IPS-NIHi7 (cell line): Measurements from ENCODE around the gene TBC1D12.
A peak's percentile ranks its signal among the peaks of the same experiment; 100 is the strongest.
"Not testable (repeated sequence)": the region's sequence is repeated elsewhere in the genome, so short reads cannot be mapped to it uniquely, and the experiment has no call there.

Experiments used
- DNase-seq: peaks from one replicate; pipeline ENCODE4 v3.0.0; 2012; ENCODE audit warnings: mixed read lengths; ENCODE audit errors: extremely low spot score

TBC1D12 gene

DNA sequence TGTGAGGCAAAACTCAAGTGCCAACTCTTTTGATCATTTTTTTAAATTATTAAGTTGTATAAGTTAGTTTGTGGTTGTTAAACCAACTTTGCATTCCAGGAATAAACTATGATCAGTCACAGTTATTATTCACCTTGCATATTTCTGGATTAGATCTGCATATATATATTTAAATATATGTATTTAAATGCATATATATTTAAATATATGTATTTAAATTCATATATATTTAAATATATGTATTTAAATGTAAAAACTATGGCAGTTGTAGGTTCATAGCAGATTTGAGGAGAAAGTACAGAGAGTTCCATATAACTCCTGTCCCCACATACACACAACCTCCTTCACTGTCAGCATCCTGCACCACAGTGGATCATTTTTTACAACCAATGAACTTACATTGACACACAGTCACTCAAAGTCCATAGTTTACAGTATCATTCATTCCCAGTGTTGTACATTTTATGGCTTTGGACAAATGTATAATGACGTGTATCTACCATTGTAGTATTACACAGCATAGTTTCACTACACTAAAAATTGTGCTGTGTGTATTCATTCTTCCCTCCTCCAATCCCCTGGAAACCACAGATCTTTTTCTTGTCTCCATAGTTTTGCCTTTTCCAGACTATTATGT is 49.7 kb downstream of the TBC1D12 start:
- no peak for DNase-seq

DNA sequence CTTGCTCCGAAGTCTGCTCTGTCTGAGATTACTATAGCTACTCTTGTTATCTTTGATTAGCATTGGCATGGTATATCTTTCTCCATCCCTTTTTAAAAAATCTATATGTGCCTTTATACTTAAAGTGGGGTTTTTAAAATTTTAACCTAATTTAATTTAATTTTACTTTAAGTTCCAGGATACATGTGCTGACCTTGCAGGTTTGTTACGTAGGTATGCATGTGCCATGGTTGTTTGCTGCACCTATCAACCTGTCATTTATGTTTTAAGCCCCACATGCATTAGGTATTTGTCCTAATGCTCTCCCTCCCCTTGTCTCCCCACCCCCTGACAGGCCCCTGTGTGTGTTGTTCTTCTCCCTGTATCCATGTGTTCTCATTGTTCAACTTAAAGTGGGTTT is 54.6 kb downstream of the TBC1D12 start:
- DNase-seq = no peak

DNA sequence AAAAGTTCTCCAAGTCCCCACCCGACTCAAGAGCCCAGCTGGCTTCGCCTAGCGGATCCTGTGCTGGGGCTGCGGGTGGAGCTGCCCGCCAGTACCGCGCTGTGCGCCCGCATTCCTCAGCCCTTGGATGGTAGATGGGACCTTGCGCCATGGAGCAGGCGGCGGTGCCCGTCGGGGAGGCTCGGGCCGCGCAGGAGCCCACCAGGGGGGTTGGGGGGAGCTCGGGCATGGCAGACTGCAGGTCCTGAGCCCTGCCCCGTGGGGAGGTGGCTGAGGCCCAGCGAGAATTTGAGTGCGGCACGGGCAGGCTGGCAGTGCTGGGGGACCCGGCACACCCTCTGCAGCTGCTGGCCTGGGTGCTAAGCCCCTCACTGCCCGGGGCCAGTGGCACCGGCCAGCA is 57.0 kb downstream of the TBC1D12 start:
- no peak for DNase-seq

DNA sequence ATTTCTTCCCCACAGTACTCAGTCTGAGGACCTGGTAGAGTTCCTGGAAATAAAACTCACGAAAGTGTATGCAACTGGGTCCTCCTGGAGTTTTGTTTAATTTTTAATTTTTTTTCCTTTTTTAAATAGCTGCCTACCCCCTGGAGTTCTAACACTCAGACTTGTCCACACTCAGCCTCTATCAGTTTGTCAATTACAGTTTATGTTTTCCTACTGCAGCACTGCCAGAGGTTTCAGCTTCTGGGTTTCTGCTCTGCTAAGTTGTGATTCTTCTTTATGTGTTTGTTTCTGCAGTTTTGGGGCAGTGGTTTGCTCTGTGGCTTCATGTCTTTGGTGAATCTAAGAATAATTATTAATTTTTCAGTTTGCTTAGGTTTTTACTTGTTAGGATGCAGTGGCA is 59.2 kb downstream of the TBC1D12 start:
- no peak for DNase-seq

DNA sequence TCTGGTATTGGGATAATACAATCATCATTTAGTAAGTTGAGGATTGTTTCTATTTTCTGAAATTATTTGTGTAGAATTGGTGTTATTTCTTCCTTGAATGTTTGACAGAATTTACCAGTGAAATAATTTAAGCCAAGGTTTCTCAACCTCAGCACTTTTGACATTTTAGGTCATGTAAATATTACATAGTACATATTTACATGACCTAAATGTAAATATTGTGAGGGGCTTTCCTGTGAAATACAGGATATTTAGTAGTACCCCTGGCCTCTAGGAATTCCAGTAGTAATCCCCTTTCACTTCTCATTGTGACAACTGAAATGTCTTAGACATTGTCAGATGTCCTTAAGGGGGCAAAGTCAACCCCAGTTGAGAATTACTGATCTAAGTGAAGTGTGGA is 59.8 kb downstream of the TBC1D12 start:
- no peak for DNase-seq

DNA sequence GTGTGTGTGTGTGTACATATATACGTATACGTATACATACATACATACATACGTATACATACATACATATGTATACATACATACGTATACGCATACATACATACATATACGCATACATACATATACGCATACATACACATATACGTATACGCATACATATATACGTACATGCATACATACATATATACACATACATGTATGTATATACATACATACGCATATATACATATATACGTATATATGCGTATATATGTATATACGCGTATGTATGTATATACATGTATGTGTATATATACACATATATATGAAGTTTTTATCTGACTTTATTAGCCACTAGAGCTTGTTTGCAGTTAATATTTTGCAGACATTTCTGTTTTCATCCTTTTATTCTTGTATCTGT is 63.3 kb downstream of the TBC1D12 start:
- no peak for DNase-seq

DNA sequence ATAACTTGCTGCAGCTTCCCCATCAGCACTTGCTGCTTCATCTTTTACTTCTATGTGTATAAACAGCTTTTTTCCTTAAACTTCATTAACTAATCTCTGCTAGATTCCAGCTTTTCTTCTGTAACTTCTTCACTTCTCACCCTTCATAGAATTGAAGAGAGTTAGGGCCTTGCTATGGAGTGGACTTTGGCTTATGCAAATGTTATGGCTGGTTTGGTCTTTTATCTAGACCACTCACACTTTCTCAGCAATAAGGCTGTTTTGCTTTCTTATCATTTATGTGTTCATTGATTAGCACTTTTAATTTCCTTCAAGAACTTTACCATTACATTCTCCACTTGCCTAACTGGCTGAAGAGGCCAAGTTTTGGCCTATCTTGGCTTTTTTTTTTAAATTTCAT is 79.1 kb downstream of the TBC1D12 start:
- no peak for DNase-seq

DNA sequence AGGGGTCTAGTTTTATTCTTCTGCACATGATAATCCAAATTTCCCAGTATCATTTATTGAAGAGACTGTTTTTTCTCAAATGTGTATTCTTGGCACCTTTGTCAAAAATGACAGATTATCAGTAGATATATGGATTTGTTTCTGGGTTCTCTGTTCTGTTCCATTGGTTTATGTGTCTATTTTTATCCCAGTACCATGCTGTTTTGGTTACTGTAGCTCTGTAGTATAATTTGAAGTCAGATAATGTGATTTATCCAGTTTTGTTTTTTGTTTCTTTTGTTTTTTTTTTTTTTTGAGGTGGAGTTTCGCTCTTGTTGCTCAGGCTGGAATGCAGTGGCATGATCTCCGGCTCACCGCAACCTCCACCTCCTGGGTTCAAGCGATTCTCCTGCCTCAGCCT is 81.6 kb downstream of the TBC1D12 start:
- DNase-seq = no peak

DNA sequence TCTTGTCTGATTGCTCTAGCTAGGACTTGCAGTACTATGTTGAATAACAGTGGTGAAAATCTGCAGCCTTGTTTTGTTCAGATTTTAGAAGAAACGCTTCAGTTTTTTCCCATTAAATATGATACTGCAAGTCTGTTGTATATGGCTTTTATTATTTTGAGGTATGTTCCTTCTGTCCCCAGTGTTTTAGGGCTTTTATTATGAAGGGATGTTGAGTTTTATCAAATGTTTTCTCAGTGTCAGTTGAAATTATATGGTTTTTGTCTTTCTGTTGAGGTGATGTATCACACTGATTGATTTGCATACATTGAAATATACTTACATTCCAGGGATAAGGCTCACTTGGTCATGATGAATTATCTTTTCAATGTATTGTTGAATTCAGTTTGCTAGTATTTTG is 82.8 kb downstream of the TBC1D12 start:
- no peak for DNase-seq

DNA sequence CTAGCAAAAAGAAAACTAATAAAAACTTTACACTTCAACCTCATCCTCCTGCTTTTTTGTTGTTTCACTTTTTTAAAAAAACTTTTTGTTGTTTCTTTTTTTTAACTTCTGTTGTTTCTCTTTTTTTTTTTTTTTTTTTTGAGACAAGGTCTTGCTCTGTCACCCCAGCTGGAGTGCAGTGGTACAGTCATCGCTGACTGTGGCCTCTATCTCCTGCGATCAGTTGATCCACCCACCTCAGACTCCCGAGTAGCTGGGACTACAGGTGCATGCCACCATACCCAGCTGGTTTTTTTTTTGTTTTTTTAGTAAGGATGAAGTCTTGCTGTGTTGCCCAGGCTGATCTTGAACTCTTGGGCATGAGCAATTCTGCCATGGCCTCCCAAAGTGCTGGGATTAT is 85.2 kb downstream of the TBC1D12 start:
- no peak for DNase-seq

DNA sequence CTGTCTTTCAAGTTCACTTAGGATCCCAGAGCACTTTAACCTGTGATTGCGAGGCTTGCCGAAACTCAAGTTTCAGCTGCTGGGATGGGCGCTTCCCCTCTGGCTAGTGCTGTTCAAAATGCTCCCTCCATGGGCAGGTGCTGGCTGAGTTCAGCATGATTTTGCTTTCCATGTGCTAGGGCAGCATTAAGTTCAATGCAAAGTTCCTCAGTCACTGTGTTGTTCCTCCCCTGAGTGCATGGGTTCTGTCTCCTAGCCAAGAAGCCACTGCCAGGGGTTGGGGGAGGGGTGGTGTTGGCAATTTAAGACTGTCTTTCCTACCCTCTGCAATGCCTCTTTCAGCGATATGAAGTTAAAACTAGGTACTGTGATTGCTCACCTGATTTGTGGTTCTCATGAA is 86.8 kb downstream of the TBC1D12 start:
- DNase-seq = no peak

DNA sequence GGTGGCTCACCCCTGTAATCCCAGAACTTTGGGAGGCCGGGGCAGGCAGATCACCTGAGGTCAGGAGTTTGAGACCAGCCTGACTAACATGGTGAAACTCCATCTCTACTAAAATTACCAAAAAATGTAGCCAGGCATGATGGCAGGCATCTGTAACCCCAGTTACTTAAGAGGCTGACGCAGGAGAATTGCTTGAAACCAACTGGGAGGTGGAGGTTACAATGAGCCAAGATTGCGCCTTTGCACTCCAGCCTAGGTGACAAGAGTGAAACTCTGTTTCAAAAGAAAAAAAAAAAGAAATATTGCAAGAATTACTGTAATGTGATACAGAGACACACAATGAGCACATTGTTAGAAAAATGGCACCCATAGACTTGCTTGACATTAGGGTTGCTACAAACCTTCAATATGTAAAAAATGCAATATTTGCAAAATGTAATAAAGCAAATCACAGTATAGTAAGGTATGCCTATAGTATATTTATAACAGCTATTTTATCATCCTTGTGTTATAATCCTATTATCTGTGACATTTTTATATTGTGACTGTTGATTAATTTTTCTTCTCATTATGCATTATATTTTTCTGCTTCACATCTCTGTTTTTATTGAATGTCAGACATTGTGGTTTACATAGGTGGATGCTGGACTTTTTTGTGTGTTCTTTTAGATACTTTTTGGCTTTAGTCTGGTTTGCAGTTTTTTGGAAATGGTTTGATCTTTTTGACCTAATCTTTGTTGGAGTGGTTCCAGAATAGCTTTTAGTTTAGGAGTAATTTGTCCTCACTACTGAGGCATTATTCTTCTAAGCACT is 87.8 kb downstream of the TBC1D12 start:
- DNase-seq = no peak

DNA sequence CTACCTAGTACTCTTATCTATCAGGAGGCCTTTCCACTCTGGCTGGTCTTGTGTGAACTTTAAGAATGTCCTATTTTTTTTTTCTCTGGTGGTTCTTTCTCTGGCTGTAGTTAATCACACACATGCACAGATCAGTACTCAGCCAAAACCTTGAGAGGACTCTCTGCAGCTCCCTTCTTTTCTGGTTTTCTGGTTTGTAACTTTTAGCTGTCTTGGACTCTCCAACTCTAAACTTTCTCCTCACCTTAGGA is 88.4 kb downstream of the TBC1D12 start:
- no peak for DNase-seq

DNA sequence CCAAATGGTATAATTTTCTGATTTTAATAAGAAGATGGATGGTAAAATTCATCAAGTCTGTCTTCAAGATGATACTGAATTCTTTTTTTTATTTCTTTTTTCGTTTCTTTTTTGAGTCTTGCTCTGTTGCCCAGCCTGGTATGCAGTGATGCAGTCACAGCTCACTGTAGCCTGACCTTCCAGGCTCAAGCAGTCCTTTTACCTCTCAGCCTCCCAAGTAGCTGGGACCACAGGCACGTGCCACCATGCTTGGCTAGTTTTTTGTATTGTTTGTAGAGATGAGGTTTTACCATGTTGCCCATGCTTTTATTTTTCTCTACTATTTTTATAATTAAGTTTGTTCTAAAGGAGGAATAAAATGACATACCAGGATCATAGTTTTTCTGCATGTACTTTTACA is 91.1 kb downstream of the TBC1D12 start:
- DNase-seq = no peak

DNA sequence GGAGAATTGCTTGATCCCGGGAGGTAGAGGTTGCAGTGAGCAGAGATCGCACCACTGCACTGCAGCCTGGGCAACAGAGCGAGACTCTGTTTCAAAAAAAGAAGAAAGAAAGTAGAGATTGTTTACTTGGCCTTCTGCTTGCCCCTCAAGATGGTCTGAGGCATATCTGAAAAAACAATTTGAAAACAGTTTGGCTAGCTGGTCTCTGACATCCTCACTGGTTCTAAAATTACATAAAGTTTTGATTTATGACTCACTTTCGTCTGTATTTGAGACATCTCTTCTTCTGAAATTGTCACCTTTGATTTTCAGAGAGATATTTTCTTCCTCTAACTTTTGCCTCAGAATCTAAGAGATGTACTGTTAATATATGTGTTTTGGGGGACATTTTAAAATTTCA is 93.7 kb downstream of the TBC1D12 start:
- no peak for DNase-seq

DNA sequence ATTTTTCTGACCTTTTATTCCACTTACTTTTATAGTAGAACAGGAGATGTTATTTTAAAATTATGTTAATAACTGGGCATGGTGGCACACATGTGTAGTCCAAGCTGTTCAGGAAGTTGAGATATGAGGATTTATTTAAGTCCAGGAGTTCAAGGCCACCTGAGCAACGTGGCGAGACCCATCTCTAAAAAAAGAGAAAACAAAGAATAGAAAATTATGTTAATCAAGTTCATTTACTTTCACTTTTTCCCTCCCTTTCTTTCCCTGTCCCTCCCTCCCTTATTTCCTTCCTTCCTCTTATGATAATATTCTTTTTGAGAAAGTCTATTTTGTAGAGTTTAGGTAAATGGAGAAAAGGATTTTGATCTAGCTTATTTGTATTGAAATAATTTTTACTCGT is 94.3 kb downstream of the TBC1D12 start:
- DNase-seq = no peak

DNA sequence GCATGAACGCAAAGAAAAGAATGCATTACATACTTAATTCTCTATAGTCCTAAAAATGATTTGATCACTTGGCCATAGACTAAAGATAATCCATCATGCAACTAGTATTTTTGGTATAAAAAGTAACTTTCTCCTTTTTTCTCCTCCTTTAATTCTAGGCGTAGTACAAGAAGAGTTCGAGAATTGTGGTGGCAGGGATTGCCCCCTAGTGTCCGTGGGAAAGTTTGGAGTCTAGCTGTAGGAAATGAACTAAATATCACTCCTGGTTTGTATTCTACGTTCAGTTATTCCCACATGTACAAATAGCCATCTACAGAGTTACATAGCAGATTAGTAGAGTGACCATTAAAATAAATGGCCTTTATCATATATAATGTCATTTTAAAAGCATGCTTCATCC is 97.7 kb downstream of the TBC1D12 start:
- DNase-seq = peak; percentile 16

DNA sequence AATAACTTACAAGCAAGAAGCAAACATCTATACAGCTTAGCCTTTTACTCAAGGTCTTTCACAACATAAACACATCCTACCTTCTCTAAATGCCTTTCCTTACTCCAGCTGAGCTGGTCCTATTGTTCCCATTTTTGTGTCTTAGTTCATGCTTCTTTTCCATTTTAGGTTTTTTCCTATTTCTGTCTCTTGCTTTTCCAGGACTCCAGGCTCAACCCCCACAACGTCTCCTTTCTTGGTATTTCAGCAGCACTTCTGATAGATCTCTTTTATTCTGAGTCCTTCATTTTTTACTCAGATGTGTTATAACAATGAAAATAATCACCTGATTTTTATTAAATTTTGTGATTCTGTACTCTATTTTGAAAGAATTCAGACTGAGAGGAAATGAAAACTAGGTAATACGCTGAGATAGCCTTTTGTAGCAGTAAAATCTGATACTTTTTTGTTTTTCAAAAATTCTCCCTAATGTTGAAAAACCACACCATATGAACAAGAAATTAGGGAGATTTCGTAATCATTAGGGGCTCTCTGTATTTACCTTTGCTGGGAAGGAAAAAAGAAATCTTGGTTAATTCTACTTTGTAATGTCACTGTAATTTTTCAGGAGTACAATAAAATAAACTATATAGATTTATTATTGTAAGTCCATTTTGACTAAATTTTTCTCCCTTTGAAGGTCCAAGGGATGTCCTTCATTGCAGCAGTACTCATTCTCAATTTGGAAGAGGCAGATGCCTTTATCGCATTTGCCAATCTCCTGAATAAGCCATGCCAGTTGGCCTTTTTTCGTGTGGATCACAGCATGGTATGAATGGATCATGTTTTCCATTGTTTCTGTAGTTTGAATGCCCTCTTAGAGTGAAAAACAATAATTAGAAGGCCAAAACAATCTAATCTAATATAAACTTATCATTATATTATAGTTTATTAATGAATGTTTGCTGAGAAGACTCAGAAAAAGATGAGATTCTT is 119.2 kb downstream of the TBC1D12 start:
- no peak for DNase-seq

DNA sequence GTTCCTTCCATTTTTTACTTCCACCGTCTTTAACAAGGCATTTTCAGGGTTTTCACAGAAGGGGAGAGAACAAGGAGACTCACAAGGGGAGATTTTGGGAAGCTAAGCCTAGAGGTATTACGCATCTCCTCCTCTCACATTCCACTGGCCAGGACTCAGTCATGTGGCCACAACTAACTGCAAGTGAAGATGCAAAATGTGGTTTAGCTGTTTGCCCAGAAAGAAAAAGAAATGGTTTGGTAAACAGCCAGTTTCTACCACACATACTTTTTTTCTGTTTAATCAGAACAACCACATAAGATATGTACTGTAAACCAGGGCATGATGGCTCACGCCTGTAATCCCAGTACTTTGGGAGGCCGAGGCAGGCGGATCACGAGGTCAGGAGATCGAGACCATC is 121.8 kb downstream of the TBC1D12 start:
- DNase-seq = no peak

DNA sequence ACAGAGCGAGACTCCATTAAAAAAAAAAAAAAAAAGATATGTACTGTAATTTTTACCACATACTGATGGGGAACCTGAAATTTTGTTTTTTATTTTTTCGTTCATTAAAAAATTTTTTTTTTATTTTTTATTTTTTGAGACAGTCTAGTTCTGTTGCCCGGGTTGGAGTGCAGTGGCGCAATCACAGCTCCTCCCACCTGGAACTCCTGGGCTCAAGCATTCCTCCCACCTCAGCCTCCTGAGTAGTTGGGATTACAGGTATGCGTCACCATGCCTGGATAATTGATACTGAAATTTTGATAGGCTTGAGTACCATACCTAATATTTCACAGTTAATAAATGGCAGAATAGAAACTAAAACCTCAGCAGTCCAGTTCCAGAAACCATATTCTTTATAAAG is 122.4 kb downstream of the TBC1D12 start:
- no peak for DNase-seq

DNA sequence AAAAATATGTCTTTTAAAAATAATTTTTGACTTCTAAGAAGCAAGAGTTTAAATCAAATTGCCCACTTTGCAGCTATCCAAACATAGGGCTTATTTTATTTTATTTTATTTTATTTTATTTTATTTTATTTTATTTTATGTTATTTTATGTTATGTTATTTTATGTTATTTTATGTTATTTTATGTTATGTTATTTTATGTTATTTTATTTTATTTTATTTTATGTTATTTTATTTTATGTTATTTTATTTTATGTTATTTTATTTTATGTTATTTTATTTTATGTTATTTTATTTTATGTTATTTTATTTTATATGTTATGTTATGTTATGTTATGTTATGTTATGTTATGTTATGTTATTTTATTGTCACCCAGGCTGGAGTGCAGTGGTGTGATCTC is 129.2 kb downstream of the TBC1D12 start:
- DNase-seq = not testable (repeated sequence)

DNA sequence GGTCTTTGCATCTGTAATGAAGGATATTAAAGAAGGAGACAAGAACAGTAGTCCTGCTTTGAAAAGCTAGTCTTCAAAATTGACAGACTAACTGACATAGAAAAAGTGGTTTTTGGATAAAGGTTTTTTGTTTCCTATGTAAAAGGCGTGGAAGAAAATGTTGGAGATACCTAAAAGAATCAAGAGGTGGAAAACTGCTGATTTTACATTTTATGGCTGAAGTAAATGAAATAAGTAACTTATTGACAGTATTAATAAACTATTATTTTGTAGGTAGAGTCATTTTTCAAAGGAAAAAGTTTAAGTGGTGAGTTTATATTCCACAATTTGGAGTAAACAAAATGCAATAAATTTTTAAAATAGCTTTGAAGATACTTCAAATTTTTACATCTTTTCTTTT is 130.7 kb downstream of the TBC1D12 start:
- no peak for DNase-seq

DNA sequence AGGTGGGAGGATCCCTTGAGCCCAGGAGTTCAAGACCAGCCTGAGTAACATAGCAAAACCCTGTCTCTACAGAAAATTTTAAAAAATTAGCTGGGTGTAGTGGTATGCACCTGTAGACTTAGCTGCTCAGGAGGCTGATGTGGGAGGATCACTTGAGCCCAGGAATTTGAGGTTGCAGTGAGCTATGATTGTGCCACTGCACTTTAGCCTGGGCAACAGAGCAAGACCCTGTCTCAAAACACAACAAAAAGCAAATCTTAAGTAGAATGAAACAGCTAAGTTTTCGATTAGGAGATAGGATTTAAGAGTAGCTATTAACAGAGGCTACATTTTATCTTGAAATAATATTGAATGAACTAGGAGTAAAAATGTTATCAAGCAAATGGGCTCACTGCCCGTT is 139.9 kb downstream of the TBC1D12 start:
- not testable (repeated sequence) for DNase-seq
